Measurements from ENCODE around the gene FAM240A. TPM values are rescaled to one million over a fixed set of nuclear protein-coding genes. Genes with fewer than 3 reads are reported as not detected.

FAM240A gene
- total RNA-seq, 4 donors from 2014 or later, result 0.64 TPM; not detected in 3

DNA sequence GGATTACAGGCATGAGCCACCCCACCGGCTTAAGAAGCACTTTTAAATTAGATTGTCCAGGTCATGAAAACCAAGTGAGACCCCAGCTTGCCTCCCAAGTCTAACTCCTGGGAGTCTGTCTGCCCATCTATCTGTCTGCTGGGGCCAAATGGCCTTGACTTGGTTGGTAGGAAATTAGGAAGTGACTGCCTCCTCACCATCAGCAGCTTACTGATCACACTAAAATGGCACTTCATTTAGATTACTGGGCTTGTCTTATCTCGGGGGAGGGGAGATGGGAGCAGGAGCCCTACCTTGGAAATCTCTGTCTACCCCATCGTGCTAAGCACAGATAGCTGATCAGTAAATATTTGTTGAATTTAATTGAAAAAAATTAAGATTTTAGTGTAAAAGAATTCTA, 40.6 kb upstream of the FAM240A start:
- TF ChIP-seq, protein P1, sequence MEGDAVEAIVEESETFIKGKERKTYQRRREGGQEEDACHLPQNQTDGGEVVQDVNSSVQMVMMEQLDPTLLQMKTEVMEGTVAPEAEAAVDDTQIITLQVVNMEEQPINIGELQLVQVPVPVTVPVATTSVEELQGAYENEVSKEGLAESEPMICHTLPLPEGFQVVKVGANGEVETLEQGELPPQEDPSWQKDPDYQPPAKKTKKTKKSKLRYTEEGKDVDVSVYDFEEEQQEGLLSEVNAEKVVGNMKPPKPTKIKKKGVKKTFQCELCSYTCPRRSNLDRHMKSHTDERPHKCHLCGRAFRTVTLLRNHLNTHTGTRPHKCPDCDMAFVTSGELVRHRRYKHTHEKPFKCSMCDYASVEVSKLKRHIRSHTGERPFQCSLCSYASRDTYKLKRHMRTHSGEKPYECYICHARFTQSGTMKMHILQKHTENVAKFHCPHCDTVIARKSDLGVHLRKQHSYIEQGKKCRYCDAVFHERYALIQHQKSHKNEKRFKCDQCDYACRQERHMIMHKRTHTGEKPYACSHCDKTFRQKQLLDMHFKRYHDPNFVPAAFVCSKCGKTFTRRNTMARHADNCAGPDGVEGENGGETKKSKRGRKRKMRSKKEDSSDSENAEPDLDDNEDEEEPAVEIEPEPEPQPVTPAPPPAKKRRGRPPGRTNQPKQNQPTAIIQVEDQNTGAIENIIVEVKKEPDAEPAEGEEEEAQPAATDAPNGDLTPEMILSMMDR (IDR thresholded peaks at IDR 0.05), result no peak
- TF ChIP-seq EP300 (IDR thresholded peaks at IDR 0.05) (no peak), POLR2A (IDR thresholded peaks at IDR 0.05) (no peak), POLR2AphosphoS5 (IDR thresholded peaks at IDR 0.05) (no peak)
- no peaks in the 10 kb centered on the region for H3K27me3 ChIP-seq
- no peaks in the 10 kb centered on the region for H3K36me3 ChIP-seq
- no peak overlapping the region for H3K4me3 ChIP-seq
- H3K9me3 ChIP-seq, result no peaks in the 10 kb centered on the region
- H3K27ac ChIP-seq, result no peak overlapping the region
- WGBS, result 95% methylated on average over 2 of the region's 3 CpGs
- DNase-seq (ENCODE audit: low spot score in 2 of 2), result no peak
- no peaks in the 10 kb centered on the region for H3K4me1 ChIP-seq

DNA sequence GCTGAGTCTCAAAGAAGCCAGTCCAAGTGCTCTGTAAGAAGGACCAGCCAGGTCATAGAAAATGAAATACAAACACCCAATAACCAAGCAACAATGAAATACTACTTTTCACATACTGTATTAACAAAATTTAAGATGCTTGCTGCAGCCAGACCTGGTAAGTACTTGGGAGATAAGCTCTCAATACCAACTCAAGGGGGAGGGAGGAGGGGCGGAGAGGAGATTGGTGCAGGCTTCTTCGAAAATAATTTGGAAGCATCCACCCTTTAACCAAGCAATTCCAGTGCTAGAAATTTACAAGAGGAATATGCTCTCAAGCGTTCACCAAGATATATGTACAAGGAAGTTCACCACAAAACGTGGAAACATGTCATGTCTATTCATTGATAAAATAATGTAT, 38.6 kb upstream of the FAM240A start:
- no peaks in the 10 kb centered on the region for H3K36me3 ChIP-seq
- no peak for DNase-seq (ENCODE audit: low spot score in 2 of 2)
- H3K9me3 ChIP-seq, result no peaks in the 10 kb centered on the region
- H3K4me1 ChIP-seq, result no peaks in the 10 kb centered on the region
- 43% methylated on average over 4 of the region's 4 CpGs for WGBS
- H3K4me3 ChIP-seq, result no peak overlapping the region
- H3K27ac ChIP-seq, result no peak overlapping the region
- no peaks in the 10 kb centered on the region for H3K27me3 ChIP-seq
- TF ChIP-seq POLR2AphosphoS5 (IDR thresholded peaks at IDR 0.05) (no peak), EP300 (IDR thresholded peaks at IDR 0.05) (no peak), POLR2A (IDR thresholded peaks at IDR 0.05) (no peak)
- TF ChIP-seq, protein P1 (IDR thresholded peaks at IDR 0.05), result no peak

DNA sequence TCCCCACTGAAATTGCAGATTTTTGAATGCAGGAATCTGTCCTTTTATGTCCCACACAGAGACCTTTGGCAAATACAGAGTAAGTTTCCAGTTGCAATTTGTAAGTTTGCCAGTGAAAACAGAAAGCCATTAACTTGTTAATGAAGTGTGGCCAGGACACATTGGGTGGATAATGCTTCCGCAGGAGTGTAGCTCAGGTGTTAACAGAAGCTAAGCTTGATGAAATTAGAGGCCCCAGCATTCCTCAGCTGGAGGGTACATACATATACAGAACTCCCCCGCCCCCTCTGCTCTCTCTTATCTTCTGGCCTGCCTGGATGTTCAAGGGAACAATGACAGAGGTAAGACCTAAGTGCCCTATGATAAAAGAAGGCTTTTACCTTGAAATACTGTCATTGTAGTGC, 38.1 kb upstream of the FAM240A start:
- no peak for TF ChIP-seq POLR2AphosphoS5 (IDR thresholded peaks at IDR 0.05)
- TF ChIP-seq EP300 (IDR thresholded peaks at IDR 0.05), result no peak
- H3K9me3 ChIP-seq, result no peaks in the 10 kb centered on the region
- no peaks in the 10 kb centered on the region for H3K36me3 ChIP-seq
- 81% methylated on average over 2 of the region's 2 CpGs for WGBS
- no peaks in the 10 kb centered on the region for H3K4me1 ChIP-seq
- DNase-seq (ENCODE audit: low spot score in 2 of 2), result no peak
- H3K4me3 ChIP-seq, result no peak overlapping the region
- H3K27ac ChIP-seq, result no peak overlapping the region
- no peaks in the 10 kb centered on the region for H3K27me3 ChIP-seq

GRCh38 chr3:46574881-46575576, 37.3 kb upstream of the FAM240A start:
- no peak overlapping the region for H3K27ac ChIP-seq
- H3K4me3 ChIP-seq, result no peak overlapping the region
- H3K9me3 ChIP-seq, result no peaks in the 10 kb centered on the region
- TF ChIP-seq EP300 (IDR thresholded peaks at IDR 0.05) (no peak), POLR2AphosphoS5 (IDR thresholded peaks at IDR 0.05) (no peak), POLR2A (IDR thresholded peaks at IDR 0.05) (no peak)
- TF ChIP-seq, protein P1 (IDR thresholded peaks at IDR 0.05), result no peak
- H3K27me3 ChIP-seq, result no peaks in the 10 kb centered on the region
- H3K4me1 ChIP-seq, result no peaks in the 10 kb centered on the region
- 90% methylated on average over 5 of the region's 5 CpGs for WGBS
- H3K36me3 ChIP-seq, result no peaks in the 10 kb centered on the region
- DNase-seq (ENCODE audit: low spot score in 2 of 2), result no peak

DNA sequence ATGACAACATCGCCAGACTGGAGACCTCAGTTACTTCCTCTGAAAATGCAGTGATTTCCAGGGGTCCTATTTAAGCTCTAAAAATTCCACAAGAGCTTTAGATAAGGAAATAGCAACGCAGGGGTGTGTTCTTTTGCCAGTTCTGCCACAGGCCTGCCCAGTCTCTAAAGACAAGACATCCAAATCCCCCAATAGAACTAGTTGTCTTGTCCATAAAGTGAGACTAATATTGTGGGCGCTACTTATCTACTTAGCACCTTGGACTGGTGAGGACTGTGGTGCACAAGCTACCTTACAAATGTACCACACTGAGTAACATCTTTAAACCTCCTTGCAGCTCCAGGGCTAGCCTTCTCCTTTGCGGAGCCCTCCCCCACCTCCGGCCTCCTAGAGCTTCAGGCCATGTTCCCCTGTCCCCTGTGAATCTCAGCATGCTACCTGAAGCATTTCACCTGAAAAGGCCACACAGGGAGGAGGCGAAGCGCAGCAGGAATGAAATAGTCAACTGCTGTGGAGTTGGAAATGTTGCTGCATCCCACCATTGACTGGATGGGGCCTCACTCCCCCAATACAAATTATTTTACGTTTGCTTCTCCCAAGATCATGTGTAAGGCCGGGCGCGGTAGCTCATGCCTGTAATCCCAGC, 36.6 kb upstream of the FAM240A start:
- no peak for DNase-seq (ENCODE audit: low spot score in 2 of 2)
- no peaks in the 10 kb centered on the region for H3K36me3 ChIP-seq
- no peak overlapping the region for H3K4me3 ChIP-seq
- WGBS, result 95% methylated on average over 11 of the region's 11 CpGs
- H3K27me3 ChIP-seq, result no peaks in the 10 kb centered on the region
- no peak overlapping the region for H3K27ac ChIP-seq
- H3K4me1 ChIP-seq, result no peaks in the 10 kb centered on the region
- TF ChIP-seq POLR2A (IDR thresholded peaks at IDR 0.05), result no peak
- no peak for TF ChIP-seq EP300 (IDR thresholded peaks at IDR 0.05)
- TF ChIP-seq POLR2AphosphoS5 (IDR thresholded peaks at IDR 0.05), result no peak
- TF ChIP-seq, protein P1 (IDR thresholded peaks at IDR 0.05), result no peak
- no peaks in the 10 kb centered on the region for H3K9me3 ChIP-seq
